B cell (primary cell): ENCODE data around the gene SAMD4A.

Experiments used
- EZH2 ChIP-seq: IDR thresholded peaks from 2 replicates; pipeline ENCODE4 v1.6.1; 2012; ENCODE audit warnings: borderline replicate concordance, low read depth, mild to moderate bottlenecking, moderate library complexity, low read length; ENCODE audit not compliant: insufficient read depth, poor library complexity, severe bottlenecking
- TF ChIP-seq, protein P1 (sequence below): fragments of 200-600 bp; IDR thresholded peaks from one replicate; pipeline ENCODE4 v1.8.0; 2022; ENCODE audit warnings: antibody characterized with exemption, mild to moderate bottlenecking

DNA sequence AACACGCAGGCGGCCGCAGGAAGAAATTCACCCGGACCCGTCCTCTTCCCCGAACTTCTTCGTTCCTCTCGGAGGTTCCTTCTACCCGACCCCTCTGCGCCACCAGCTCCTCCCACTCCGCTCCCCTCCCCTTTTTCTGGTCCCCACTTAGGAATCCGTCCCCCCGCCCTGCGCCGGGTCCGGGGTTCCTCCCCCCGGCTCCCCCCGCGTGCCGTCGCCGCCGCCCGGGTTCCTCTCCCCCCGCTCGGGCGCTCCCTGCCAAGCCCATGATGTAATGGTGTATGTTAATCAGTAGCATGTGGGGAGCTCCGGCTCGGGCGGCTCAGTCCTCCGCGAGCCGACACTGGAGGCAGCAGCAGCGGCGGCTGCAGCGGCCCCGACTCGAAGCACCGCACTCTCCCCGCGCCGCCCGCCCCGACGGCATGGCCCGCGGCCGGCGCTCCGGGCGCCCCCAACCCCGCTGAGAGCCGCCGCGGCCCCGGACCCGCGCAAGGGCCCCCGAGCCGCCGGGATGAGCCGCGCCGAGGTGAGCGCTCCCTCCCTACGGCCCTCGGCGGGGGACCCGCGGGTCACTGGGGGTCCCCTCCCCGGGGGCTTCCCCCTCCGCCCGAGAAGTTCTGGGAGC, 1.0 kb upstream of the SAMD4A start:
- TF ChIP-seq, protein P1, sequence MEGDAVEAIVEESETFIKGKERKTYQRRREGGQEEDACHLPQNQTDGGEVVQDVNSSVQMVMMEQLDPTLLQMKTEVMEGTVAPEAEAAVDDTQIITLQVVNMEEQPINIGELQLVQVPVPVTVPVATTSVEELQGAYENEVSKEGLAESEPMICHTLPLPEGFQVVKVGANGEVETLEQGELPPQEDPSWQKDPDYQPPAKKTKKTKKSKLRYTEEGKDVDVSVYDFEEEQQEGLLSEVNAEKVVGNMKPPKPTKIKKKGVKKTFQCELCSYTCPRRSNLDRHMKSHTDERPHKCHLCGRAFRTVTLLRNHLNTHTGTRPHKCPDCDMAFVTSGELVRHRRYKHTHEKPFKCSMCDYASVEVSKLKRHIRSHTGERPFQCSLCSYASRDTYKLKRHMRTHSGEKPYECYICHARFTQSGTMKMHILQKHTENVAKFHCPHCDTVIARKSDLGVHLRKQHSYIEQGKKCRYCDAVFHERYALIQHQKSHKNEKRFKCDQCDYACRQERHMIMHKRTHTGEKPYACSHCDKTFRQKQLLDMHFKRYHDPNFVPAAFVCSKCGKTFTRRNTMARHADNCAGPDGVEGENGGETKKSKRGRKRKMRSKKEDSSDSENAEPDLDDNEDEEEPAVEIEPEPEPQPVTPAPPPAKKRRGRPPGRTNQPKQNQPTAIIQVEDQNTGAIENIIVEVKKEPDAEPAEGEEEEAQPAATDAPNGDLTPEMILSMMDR: no peak
- no peak for TF ChIP-seq EZH2
